ENCODE measurements around the gene FAM25A.
"Not testable (repeated sequence)": the region's sequence is repeated elsewhere in the genome, so short reads cannot be mapped to it uniquely, and the experiment has no call there.

- not testable (repeated sequence) for TF ChIP-seq CTCF, POLR2A, EP300 (IDR thresholded peaks at IDR 0.05)
Observed at GRCh38 chr10:87025285-87025958, 5.3 kb downstream of the FAM25A start.
